ENCODE measurements around the gene NEURL1B.

The NEURL1B gene

GRCh38 chr5:172634106-172634899 is 6.8 kb upstream of the NEURL1B start:
- no peak for TF ChIP-seq ZFX (IDR thresholded peaks at IDR 0.05)
- TF ChIP-seq CTCF (conservative IDR thresholded peaks at IDR 0.05) = no peak
- H3K27ac ChIP-seq = no peak overlapping the region

GRCh38 chr5:172635038-172635437 is 6.0 kb upstream of the NEURL1B start:
- H3K27ac ChIP-seq = no peak overlapping the region
- TF ChIP-seq CTCF (conservative IDR thresholded peaks at IDR 0.05) = no peak
- TF ChIP-seq ZFX (IDR thresholded peaks at IDR 0.05) = no peak

GRCh38 chr5:172636279-172637050 is 4.6 kb upstream of the NEURL1B start:
- H3K27ac ChIP-seq = peak overlapping the region; percentile 18
- TF ChIP-seq ZFX (IDR thresholded peaks at IDR 0.05) (no peak), CTCF (conservative IDR thresholded peaks at IDR 0.05) (no peak)

- H3K27ac ChIP-seq = peak overlapping the region; percentile 18
- TF ChIP-seq ZFX (IDR thresholded peaks at IDR 0.05) (no peak), CTCF (conservative IDR thresholded peaks at IDR 0.05) (no peak)
These were observed 3.9 kb upstream of the NEURL1B start for GRCh38 chr5:172637110-172637580.

GRCh38 chr5:172637740-172638139 is 3.3 kb upstream of the NEURL1B start:
- no peak overlapping the region; the same call in 1 of the 2 replicates for H3K27ac ChIP-seq
- TF ChIP-seq ZFX (IDR thresholded peaks at IDR 0.05) (no peak), CTCF (conservative IDR thresholded peaks at IDR 0.05) (no peak)

- TF ChIP-seq ZFX (IDR thresholded peaks at IDR 0.05) (no peak), CTCF (conservative IDR thresholded peaks at IDR 0.05) (no peak)
- H3K27ac ChIP-seq = no peak overlapping the region
These were observed 2.8 kb upstream of the NEURL1B start for GRCh38 chr5:172638209-172638768.

- no peak for TF ChIP-seq ZFX (IDR thresholded peaks at IDR 0.05)
- no peak for TF ChIP-seq CTCF (conservative IDR thresholded peaks at IDR 0.05)
- peak overlapping the region; percentile 72 for H3K27ac ChIP-seq
These were observed 924 bp upstream of the NEURL1B start for GRCh38 chr5:172640139-172640538.
